ENCODE data around the gene XCL2. TPM values are rescaled to one million over a fixed set of nuclear protein-coding genes. Genes with fewer than 3 reads are reported as not detected.

Gene XCL2
- total RNA-seq, 1 experiment from 2014 or later: not detected

DNA sequence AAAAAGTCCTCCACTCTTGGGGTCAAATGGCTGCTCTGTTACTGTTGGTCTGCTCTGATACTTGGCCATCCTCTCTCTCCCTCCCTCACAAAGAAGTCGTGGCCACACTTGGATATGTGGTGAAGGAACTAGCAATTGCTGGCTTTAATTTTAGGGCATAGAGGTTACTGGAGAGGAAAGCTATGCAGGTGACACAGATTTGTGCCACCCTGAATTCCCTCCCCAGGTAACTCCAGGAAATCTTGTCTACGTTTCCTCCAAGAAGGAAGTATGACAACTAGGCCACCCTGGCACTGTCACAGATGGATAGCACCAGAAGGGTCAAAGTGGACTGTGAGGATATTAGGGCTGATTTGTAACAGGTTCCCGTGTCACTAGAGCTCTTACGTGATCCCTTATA, 36.0 kb downstream of the XCL2 start:
- ChIA-PET CTCF (no interaction called here), POLR2A (no interaction called here)
- H3K9me3 ChIP-seq (ENCODE audit: control insufficient read depth, insufficient read depth, low read depth, low read length): no peaks in the 10 kb centered on the region
- H3K4me1 ChIP-seq (ENCODE audit: control insufficient read depth, insufficient read depth, low read length): no peaks in the 10 kb centered on the region; the same call in 1 of the 2 replicates
- H3K4me3 ChIP-seq (ENCODE audit: low read depth in 2 of 2, low read length in 2 of 2): no peak overlapping the region
- in situ Hi-C loops (cut with HindIII; ENCODE audit: low pct_unique_long_range_greater_than_20kb, low sequenced_read_pairs): no loop called here
- no peak overlapping the region for H3K27ac ChIP-seq (ENCODE audit: low read length)
- BruUV-seq (replicated peaks): no TSS peak
- ATAC-seq (no peak), DNase-seq (ENCODE audit: low read depth, low spot score) (no peak)
- no peaks in the 10 kb centered on the region for H3K36me3 ChIP-seq (ENCODE audit: control insufficient read depth, insufficient read depth, low read length)
- H3K27me3 ChIP-seq (ENCODE audit: control insufficient read depth, insufficient read depth, low read length): no peaks in the 10 kb centered on the region; the same call in 1 of the 2 replicates
- no peak for TF ChIP-seq POLR2AphosphoS5 (IDR thresholded peaks at IDR 0.05; ENCODE audit: low read depth, low read length)
- no peak for TF ChIP-seq CTCF (IDR thresholded peaks at IDR 0.05)
- no peak for TF ChIP-seq SIN3A (IDR thresholded peaks at IDR 0.05; ENCODE audit: borderline replicate concordance, insufficient read depth, low read depth, low read length)
- TF ChIP-seq, protein P1, sequence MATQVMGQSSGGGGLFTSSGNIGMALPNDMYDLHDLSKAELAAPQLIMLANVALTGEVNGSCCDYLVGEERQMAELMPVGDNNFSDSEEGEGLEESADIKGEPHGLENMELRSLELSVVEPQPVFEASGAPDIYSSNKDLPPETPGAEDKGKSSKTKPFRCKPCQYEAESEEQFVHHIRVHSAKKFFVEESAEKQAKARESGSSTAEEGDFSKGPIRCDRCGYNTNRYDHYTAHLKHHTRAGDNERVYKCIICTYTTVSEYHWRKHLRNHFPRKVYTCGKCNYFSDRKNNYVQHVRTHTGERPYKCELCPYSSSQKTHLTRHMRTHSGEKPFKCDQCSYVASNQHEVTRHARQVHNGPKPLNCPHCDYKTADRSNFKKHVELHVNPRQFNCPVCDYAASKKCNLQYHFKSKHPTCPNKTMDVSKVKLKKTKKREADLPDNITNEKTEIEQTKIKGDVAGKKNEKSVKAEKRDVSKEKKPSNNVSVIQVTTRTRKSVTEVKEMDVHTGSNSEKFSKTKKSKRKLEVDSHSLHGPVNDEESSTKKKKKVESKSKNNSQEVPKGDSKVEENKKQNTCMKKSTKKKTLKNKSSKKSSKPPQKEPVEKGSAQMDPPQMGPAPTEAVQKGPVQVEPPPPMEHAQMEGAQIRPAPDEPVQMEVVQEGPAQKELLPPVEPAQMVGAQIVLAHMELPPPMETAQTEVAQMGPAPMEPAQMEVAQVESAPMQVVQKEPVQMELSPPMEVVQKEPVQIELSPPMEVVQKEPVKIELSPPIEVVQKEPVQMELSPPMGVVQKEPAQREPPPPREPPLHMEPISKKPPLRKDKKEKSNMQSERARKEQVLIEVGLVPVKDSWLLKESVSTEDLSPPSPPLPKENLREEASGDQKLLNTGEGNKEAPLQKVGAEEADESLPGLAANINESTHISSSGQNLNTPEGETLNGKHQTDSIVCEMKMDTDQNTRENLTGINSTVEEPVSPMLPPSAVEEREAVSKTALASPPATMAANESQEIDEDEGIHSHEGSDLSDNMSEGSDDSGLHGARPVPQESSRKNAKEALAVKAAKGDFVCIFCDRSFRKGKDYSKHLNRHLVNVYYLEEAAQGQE (IDR thresholded peaks at IDR 0.05; ENCODE audit: insufficient read depth in 1 of 2, low read depth in 2 of 2, low read length in 1 of 2): no peak
- TF ChIP-seq TCF7L2 (IDR thresholded peaks at IDR 0.05; ENCODE audit: low read depth, low read length): no peak
- intact Hi-C loops (cut with micrococcal nuclease; ENCODE audit: unreplicated experiment): no loop called here

- intact Hi-C loops (cut with micrococcal nuclease; ENCODE audit: unreplicated experiment): no loop called here
- no peak for TF ChIP-seq TCF7L2 (IDR thresholded peaks at IDR 0.05; ENCODE audit: low read depth, low read length)
- TF ChIP-seq, protein P1 (IDR thresholded peaks at IDR 0.05; ENCODE audit: insufficient read depth in 1 of 2, low read depth in 2 of 2, low read length in 1 of 2): no peak
- TF ChIP-seq CTCF (IDR thresholded peaks at IDR 0.05): no peak
- TF ChIP-seq POLR2AphosphoS5 (IDR thresholded peaks at IDR 0.05; ENCODE audit: low read depth, low read length): no peak
- in situ Hi-C loops (cut with HindIII; ENCODE audit: low pct_unique_long_range_greater_than_20kb, low sequenced_read_pairs): no loop called here
- no peaks in the 10 kb centered on the region for H3K36me3 ChIP-seq (ENCODE audit: control insufficient read depth, insufficient read depth, low read length)
- ATAC-seq (no peak), DNase-seq (ENCODE audit: low read depth, low spot score) (no peak)
- CTCF ChIA-PET: no interaction called here
- no peaks in the 10 kb centered on the region; the same call in 1 of the 2 replicates for H3K4me1 ChIP-seq (ENCODE audit: control insufficient read depth, insufficient read depth, low read length)
- H3K27ac ChIP-seq (ENCODE audit: low read length): no peak overlapping the region
- POLR2A ChIA-PET: no interaction called here
- no peaks in the 10 kb centered on the region for H3K9me3 ChIP-seq (ENCODE audit: control insufficient read depth, insufficient read depth, low read depth, low read length)
- H3K4me3 ChIP-seq (ENCODE audit: low read depth in 2 of 2, low read length in 2 of 2): no peak overlapping the region
- no peaks in the 10 kb centered on the region; the same call in 1 of the 2 replicates for H3K27me3 ChIP-seq (ENCODE audit: control insufficient read depth, insufficient read depth, low read length)
- no TSS peak for BruUV-seq (replicated peaks)
These were observed 36.6 kb downstream of the XCL2 start for GRCh38 chr1:168507231-168507630.

Data from Panc1 (cell line).